HepG2 (cell line): ENCODE results near the gene UNC5B. TPM values are rescaled to one million over a fixed set of nuclear protein-coding genes. Genes with fewer than 3 reads are reported as not detected.

Source experiments
- ATAC-seq: fragments of 200-7000 bp; cut with Tn5 transposase; 3 replicates; pipeline ENCODE4 v1.9.1; 2020; ENCODE audit warnings: mild to moderate bottlenecking, moderate library complexity
- BruUV-seq: library from RNA; stranded (reverse); fragments of 400-500 nt; replicated peaks from 2 replicates; lab custom pipeline; 2021; lab: Mats Ljungman, UMichigan
- CTCF ChIA-PET: fragments of 300-600 bp; formaldehyde crosslinking; extraction: SDS; loops from one replicate; lab custom pipeline; 2021; ENCODE audit warnings: low total read pairs, inconsistent platforms, low intra/inter-chr PET ratio; lab: Yijun Ruan, JAX
- POLR2A ChIA-PET: fragments of 350-600 bp; sonication (Branson Sonifier 250); formaldehyde crosslinking; loops from one replicate; lab custom pipeline; 2020; ENCODE audit warnings: antibody characterized with exemption, inconsistent platforms; lab: Yijun Ruan, JAX
- DNase-seq: peaks from one replicate; pipeline ENCODE4 v3.0.0-alpha.2; 2015; ENCODE audit warnings: low spot score
- FAIRE-seq: peaks from 3 replicates; lab custom pipeline; 2011; peaks lifted over from hg19 to GRCh38; lab: Jason Lieb, UNC
- H2AFZ ChIP-seq: one replicate; pipeline ENCODE4 v1.6.1; 2011; ENCODE audit warnings: low read length, inconsistent platforms
- H3K27ac ChIP-seq: fragments of 300-600 bp; 3 replicates; pipeline ENCODE4 v1.8.0; 2011; ENCODE audit warnings: mixed run types, mild to moderate bottlenecking, mixed read lengths, low read length, inconsistent platforms; ENCODE audit not compliant: insufficient read depth; ENCODE audit errors: extremely low read length
- H3K27me3 ChIP-seq, 2 experiments: fragments of 200-600 bp in 1 of 2; 2 replicates in 1 of 2; 3 replicates in 1 of 2; pipeline versions ENCODE4 v1.6.0 to v1.8.0; 2011; ENCODE audit warnings: low read length in 2 of 2, mild to moderate bottlenecking in 2 of 2, moderate library complexity in 2 of 2, inconsistent platforms in 1 of 2; ENCODE audit not compliant: insufficient read depth in 2 of 2, control insufficient read depth in 1 of 2
- H3K36me3 ChIP-seq, 2 experiments: fragments of 200-600 bp in 1 of 2; replicated peaks in 1 of 2; 2 replicates in 1 of 2; 3 replicates in 1 of 2; pipeline versions ENCODE4 v1.5.1 to v1.8.0; 2011; ENCODE audit warnings: low read length in 2 of 2, inconsistent platforms in 1 of 2; ENCODE audit not compliant: insufficient read depth in 2 of 2, control insufficient read depth in 1 of 2
- H3K4me1 ChIP-seq: 2 replicates; pipeline ENCODE4 v1.5.1; 2012; ENCODE audit warnings: low read length, inconsistent platforms; ENCODE audit not compliant: insufficient read depth
- H3K4me2 ChIP-seq: 2 replicates; pipeline ENCODE4 v1.6.0; 2011; ENCODE audit warnings: low read depth, low read length, inconsistent platforms
- H3K4me3 ChIP-seq, 3 experiments: fragments of 200-600 bp in 1 of 3; sonication (generic), shearing (Covaris generic) in 1 of 3; replicated peaks in 1 of 3; 2 replicates each; pipeline ENCODE4 v1.5.1; 2011 to 2016; ENCODE audit warnings: low read length in 3 of 3, inconsistent platforms in 2 of 3, low read depth in 2 of 3, mild to moderate bottlenecking in 2 of 3, control low read depth in 1 of 3, mixed read lengths in 1 of 3; ENCODE audit not compliant: insufficient read depth in 1 of 3
- H3K79me2 ChIP-seq: one replicate; pipeline ENCODE4 v1.6.1; 2011; ENCODE audit warnings: low read length, inconsistent platforms; ENCODE audit not compliant: insufficient read depth
- H3K9ac ChIP-seq: 2 replicates; pipeline ENCODE4 v1.6.0; 2011; ENCODE audit warnings: mild to moderate bottlenecking, low read depth, low read length, inconsistent platforms; ENCODE audit not compliant: insufficient read depth
- H3K9me3 ChIP-seq: 2 replicates; pipeline ENCODE4 v1.5.1; 2012; ENCODE audit warnings: mild to moderate bottlenecking, low read length
- H4K20me1 ChIP-seq: 2 replicates; pipeline ENCODE4 v1.6.0; 2011; ENCODE audit warnings: inconsistent platforms, mild to moderate bottlenecking, low read length, moderate library complexity; ENCODE audit not compliant: insufficient read depth
- ATAD3A ChIP-seq: sonication (generic); formaldehyde crosslinking; IDR thresholded peaks from 2 replicates; pipeline ENCODE4 v1.4.0; 2020; ENCODE audit warnings: missing genetic modification reagents
- EED ChIP-seq: sonication (generic); formaldehyde crosslinking; IDR thresholded peaks from 2 replicates; pipeline ENCODE4 v1.5.0; 2020; ENCODE audit warnings: mild to moderate bottlenecking, missing genetic modification reagents
- FOXO1 ChIP-seq: sonication (generic); formaldehyde crosslinking; IDR thresholded peaks from 2 replicates; pipeline ENCODE4 v1.4.0; 2020; ENCODE audit warnings: missing genetic modification reagents
- JUN ChIP-seq: sonication (generic); formaldehyde crosslinking; IDR thresholded peaks from 2 replicates; pipeline ENCODE4 v1.4.0; 2020; ENCODE audit warnings: mild to moderate bottlenecking, missing genetic modification reagents
- KLF9 ChIP-seq: IDR thresholded peaks from 2 replicates; pipeline ENCODE4 v1.6.1; 2016; ENCODE audit warnings: low read depth
- NFE2L2 ChIP-seq: fragments of 150-350 bp; IDR thresholded peaks from 2 replicates; pipeline ENCODE4 v1.6.1; 2014; ENCODE audit warnings: low read length
- PHB2 ChIP-seq: fragments of 450-650 bp; IDR thresholded peaks from 2 replicates; pipeline ENCODE4 v1.6.1; 2018; ENCODE audit not compliant: partially characterized antibody
- PTBP1 ChIP-seq: fragments of 200-400 bp; formaldehyde crosslinking; IDR thresholded peaks from 2 replicates; pipeline ENCODE4 v1.6.1; 2018; ENCODE audit warnings: low read length, low read depth; ENCODE audit not compliant: poor library complexity, severe bottlenecking
- RNF2 ChIP-seq: fragments of 450-650 bp; conservative IDR thresholded peaks from 2 replicates; pipeline ENCODE4 v1.6.1; 2016; ENCODE audit warnings: low read depth
- SIX4 ChIP-seq: sonication (generic); formaldehyde crosslinking; IDR thresholded peaks from 2 replicates; pipeline ENCODE4 v1.4.0; 2020; ENCODE audit warnings: missing genetic modification reagents
- ZFX ChIP-seq: sonication (generic); formaldehyde crosslinking; IDR thresholded peaks from 2 replicates; pipeline ENCODE4 v1.4.0; 2020; ENCODE audit warnings: mild to moderate bottlenecking, low read depth, missing genetic modification reagents, moderate library complexity
- ZNF256 ChIP-seq: sonication (generic); formaldehyde crosslinking; conservative IDR thresholded peaks from 2 replicates; pipeline ENCODE4 v1.4.0; 2020; ENCODE audit warnings: missing genetic modification reagents
- WGBS: methylation state at CpG from one replicate; pipeline ENCODE4 v1.1.6; 2017; ENCODE audit warnings: low lambda C conversion rate; 5-methylcytosine and 5-hydroxymethylcytosine counted together
- in situ Hi-C: cut with HindIII; loops from 2 replicates; pipeline ENCODE4 v1.10.0; 2017; ENCODE audit warnings: low pct_unique_long_range_greater_than_20kb; ENCODE audit not compliant: extremely low pct_ligation_motif_present
- intact Hi-C: fragments of 100-400 bp; cut with micrococcal nuclease; formaldehyde crosslinking; loops from one replicate; pipeline ENCODE4 v1.10.0; 2022; ENCODE audit not compliant: unreplicated experiment
- polyA plus RNA-seq, 8 experiments: library from polyadenylated mRNA; depleted of rRNA in 3 of 8; stranded (reverse) in 7 of 8; unstranded in 1 of 8; fragments of >200 nt; fragmentation: Illumina TruSeq in 4 of 8; extraction: Trizol in 4 of 8; gene quantifications; 2 replicates each; pipeline versions ENCODE4 v1.2.1 to v1.2.3, GENCODE V29; 2011 to 2016; ENCODE audit warnings: low read depth in 4 of 8, missing spikeins in 1 of 8, mixed read lengths in 1 of 8; ENCODE audit not compliant: insufficient read depth in 1 of 8
- total RNA-seq, 5 experiments: library from RNA; depleted of rRNA; stranded (reverse); fragments of >200 nt; fragmentation: Illumina TruSeq; extraction: Trizol; gene quantifications; 2 replicates each; pipeline ENCODE4 v1.2.3, GENCODE V29; 2016; ENCODE audit warnings: low read depth in 1 of 5
- TF ChIP-seq, protein P1 (sequence below): sonication (generic); formaldehyde crosslinking; IDR thresholded peaks from 2 replicates; pipeline ENCODE4 v1.5.0; 2020; ENCODE audit warnings: missing genetic modification reagents, mild to moderate bottlenecking, borderline replicate concordance

UNC5B gene
- total and polyA plus RNA-seq, 2 of the 13 experiments (the other 11 are each of a cell fraction or from before 2014, with no cell fraction given) = 0.07 TPM

DNA sequence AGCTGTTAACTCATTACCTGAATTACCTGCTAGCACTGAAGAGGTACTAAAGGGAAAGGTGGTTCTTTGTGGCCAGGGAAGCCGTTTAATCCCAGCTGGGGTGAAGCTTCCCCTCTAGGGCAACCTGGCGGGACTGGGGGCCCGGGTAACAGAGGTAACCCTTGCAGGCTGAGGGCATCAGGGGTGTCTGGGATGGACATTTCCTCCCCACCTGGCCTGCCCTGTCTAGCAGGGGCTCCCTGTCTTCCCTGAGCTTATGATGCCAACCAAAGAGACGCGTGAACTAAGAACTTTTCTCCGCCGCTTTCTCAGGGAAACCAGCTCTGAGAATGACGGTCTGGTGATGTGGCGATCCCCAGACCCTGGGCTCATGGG lies 52.8 kb downstream of the UNC5B start:
- TF ChIP-seq NFE2L2 (no peak), SIX4 (CRISPR knock-in tag) (no peak), ZNF256 (CRISPR knock-in tag) (no peak), FOXO1 (CRISPR knock-in tag) (no peak), EED (no peak), RNF2 (no peak), JUN (CRISPR knock-in tag) (no peak), KLF9 (CRISPR knock-in tag) (no peak), PHB2 (no peak), ZFX (CRISPR knock-in tag) (no peak), ATAD3A (no peak), PTBP1 (no peak)
- TF ChIP-seq, protein P1, sequence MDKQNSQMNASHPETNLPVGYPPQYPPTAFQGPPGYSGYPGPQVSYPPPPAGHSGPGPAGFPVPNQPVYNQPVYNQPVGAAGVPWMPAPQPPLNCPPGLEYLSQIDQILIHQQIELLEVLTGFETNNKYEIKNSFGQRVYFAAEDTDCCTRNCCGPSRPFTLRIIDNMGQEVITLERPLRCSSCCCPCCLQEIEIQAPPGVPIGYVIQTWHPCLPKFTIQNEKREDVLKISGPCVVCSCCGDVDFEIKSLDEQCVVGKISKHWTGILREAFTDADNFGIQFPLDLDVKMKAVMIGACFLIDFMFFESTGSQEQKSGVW = no peak
- H3K27me3 ChIP-seq = peaks cover 2 to 24% of the 10 kb centered on the region in 2 experiments; a peak in 3 of 5 replicates
- intact Hi-C loops (no loop called here), in situ Hi-C loops (no loop called here)
- no peaks in the 10 kb centered on the region for H4K20me1 ChIP-seq
- H3K4me1 ChIP-seq = peaks cover 13% of the 10 kb centered on the region
- ChIA-PET POLR2A (no interaction called here), CTCF (no interaction called here)
- H3K9me3 ChIP-seq = no peaks in the 10 kb centered on the region
- FAIRE-seq (no peak), DNase-seq (no peak), ATAC-seq (no peak)
- no peaks in the 10 kb centered on the region for H3K79me2 ChIP-seq
- H3K4me3 ChIP-seq = no peak overlapping the region
- no peak overlapping the region for H3K27ac ChIP-seq
- WGBS = 61% methylated on average over 3 of the region's 9 CpGs
- H3K4me2 ChIP-seq = no peak overlapping the region
- no TSS peak for BruUV-seq
- no peak overlapping the region for H2AFZ ChIP-seq
- H3K9ac ChIP-seq = no peak overlapping the region
- no peaks in the 10 kb centered on the region for H3K36me3 ChIP-seq
